WTC11 (cell line): ENCODE data around the gene MIA3. TPM values are rescaled to one million over a fixed set of nuclear protein-coding genes. Genes with fewer than 3 reads are reported as not detected.

Source experiments
- ATAC-seq: fragments of 200-7000 bp; cut with Tn5 transposase; 2 replicates; pipeline ENCODE4 v1.10.0; 2021; ENCODE audit warnings: mild to moderate bottlenecking, moderate library complexity
- CTCF ChIA-PET: fragments of 300-600 bp; sonication (Branson Sonifier 250); formaldehyde crosslinking; loops from one replicate; lab custom pipeline; 2021; ENCODE audit warnings: antibody characterized with exemption; lab: Charles Lee
- POLR2A ChIA-PET: fragments of 350-600 bp; sonication (Branson Sonifier 250); formaldehyde crosslinking; loops from one replicate; lab custom pipeline; 2021; ENCODE audit warnings: antibody characterized with exemption; lab: Charles Lee
- DNase-seq: peaks from one replicate; pipeline ENCODE4 v3.0.0; 2021; ENCODE audit warnings: low spot score
- H3K27ac Mint-ChIP-seq: 2 replicates; pipeline ENCODE4 v1.8.0; 2021; ENCODE audit warnings: mixed read lengths
- H3K27me3 Mint-ChIP-seq: 2 replicates; pipeline ENCODE4 v1.8.0; 2021; ENCODE audit warnings: low read depth, mild to moderate bottlenecking, moderate library complexity, mixed read lengths
- H3K36me3 Mint-ChIP-seq: 2 replicates; pipeline ENCODE4 v1.8.0; 2021; ENCODE audit warnings: mixed read lengths
- H3K4me1 Mint-ChIP-seq: 2 replicates; pipeline ENCODE4 v1.8.0; 2022; ENCODE audit warnings: mixed read lengths
- H3K4me3 Mint-ChIP-seq: 2 replicates; pipeline ENCODE4 v1.8.0; 2021; ENCODE audit warnings: mild to moderate bottlenecking, moderate library complexity, mixed read lengths
- H3K9me3 Mint-ChIP-seq: 2 replicates; pipeline ENCODE4 v1.8.0; 2021; ENCODE audit warnings: mixed read lengths
- CREB1 ChIP-seq: sonication (generic); formaldehyde crosslinking; IDR thresholded peaks from 2 replicates; pipeline ENCODE4 v1.8.0; 2023; ENCODE audit warnings: mild to moderate bottlenecking, missing genetic modification reagents
- FOXJ3 ChIP-seq: sonication (generic); formaldehyde crosslinking; IDR thresholded peaks from 2 replicates; pipeline ENCODE4 v1.9.0; 2021; ENCODE audit warnings: missing genetic modification reagents, mild to moderate bottlenecking, borderline replicate concordance
- FOXP1 ChIP-seq: sonication (generic); formaldehyde crosslinking; IDR thresholded peaks from 2 replicates; pipeline ENCODE4 v1.8.0; 2022; ENCODE audit warnings: missing genetic modification reagents, mild to moderate bottlenecking, moderate library complexity, borderline replicate concordance
- MXD4 ChIP-seq: fragments of 250-450 bp; sonication (Bioruptor Pico); IDR thresholded peaks from 2 replicates; pipeline ENCODE4 v1.8.0; 2021; ENCODE audit warnings: mild to moderate bottlenecking, moderate library complexity, borderline replicate concordance
- PRRX2 ChIP-seq: fragments of 250-450 bp; sonication (Bioruptor Pico); IDR thresholded peaks from 2 replicates; pipeline ENCODE4 v1.8.0; 2021; ENCODE audit warnings: mild to moderate bottlenecking
- ZNF121 ChIP-seq: sonication (generic); formaldehyde crosslinking; IDR thresholded peaks from 2 replicates; pipeline ENCODE4 v1.8.0; 2023; ENCODE audit warnings: missing genetic modification reagents
- ZNF219 ChIP-seq: sonication (generic); formaldehyde crosslinking; IDR thresholded peaks from 2 replicates; pipeline ENCODE4 v1.8.0; 2023; ENCODE audit warnings: missing genetic modification reagents, mild to moderate bottlenecking, borderline replicate concordance
- total RNA-seq: library from RNA; stranded (reverse); gene quantifications from 3 replicates; pipeline ENCODE4 v1.2.3, GENCODE V29; 2021
- TF ChIP-seq, protein P1 (sequence below): sonication (generic); formaldehyde crosslinking; IDR thresholded peaks from 2 replicates; pipeline ENCODE4 v1.8.1; 2022; ENCODE audit warnings: low read depth, missing genetic modification reagents, borderline replicate concordance
- TF ChIP-seq, protein P2 (sequence below): fragments of 200-600 bp; IDR thresholded peaks from 2 replicates; pipeline ENCODE4 v1.8.0; 2022; ENCODE audit warnings: antibody characterized with exemption
- TF ChIP-seq, protein P3 (sequence below): sonication (generic); formaldehyde crosslinking; IDR thresholded peaks from 2 replicates; pipeline ENCODE4 v1.8.1; 2023; ENCODE audit warnings: mild to moderate bottlenecking, missing genetic modification reagents, moderate library complexity
- TF ChIP-seq, protein P4 (sequence below): sonication (generic); formaldehyde crosslinking; IDR thresholded peaks from 2 replicates; pipeline ENCODE4 v1.8.0; 2023; ENCODE audit warnings: missing genetic modification reagents, mild to moderate bottlenecking, borderline replicate concordance
- TF ChIP-seq, protein P5 (sequence below): sonication (generic); formaldehyde crosslinking; IDR thresholded peaks from 2 replicates; pipeline ENCODE4 v1.8.0; 2022; ENCODE audit warnings: mild to moderate bottlenecking, missing genetic modification reagents
- TF ChIP-seq, protein P6 (sequence below): sonication (generic); formaldehyde crosslinking; IDR thresholded peaks from 2 replicates; pipeline ENCODE4 v1.8.1; 2022; ENCODE audit warnings: missing genetic modification reagents, borderline replicate concordance

The MIA3 gene
- total RNA-seq, 1 experiment from 2014 or later = 70.0 TPM

DNA sequence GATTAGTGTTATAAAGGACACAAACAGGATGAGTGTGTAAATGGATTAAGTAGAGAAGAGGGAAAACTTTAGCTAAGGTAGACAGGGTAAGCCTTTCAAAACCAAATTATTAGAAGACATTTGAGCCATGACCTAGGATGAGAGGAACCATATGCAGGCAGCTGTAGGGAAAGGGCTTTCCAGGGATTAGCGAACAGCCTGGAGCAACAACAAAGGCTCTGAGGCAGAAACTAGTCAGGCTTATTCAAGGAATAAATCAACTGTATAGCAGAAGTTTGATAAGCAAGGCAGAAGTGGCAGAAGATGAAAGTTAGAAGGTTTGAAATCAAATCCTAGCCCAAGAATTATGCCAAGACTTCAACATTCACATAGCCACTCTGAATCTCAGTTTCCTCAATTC lies 73.1 kb downstream of the MIA3 start (continued):
- TF ChIP-seq, protein P1, sequence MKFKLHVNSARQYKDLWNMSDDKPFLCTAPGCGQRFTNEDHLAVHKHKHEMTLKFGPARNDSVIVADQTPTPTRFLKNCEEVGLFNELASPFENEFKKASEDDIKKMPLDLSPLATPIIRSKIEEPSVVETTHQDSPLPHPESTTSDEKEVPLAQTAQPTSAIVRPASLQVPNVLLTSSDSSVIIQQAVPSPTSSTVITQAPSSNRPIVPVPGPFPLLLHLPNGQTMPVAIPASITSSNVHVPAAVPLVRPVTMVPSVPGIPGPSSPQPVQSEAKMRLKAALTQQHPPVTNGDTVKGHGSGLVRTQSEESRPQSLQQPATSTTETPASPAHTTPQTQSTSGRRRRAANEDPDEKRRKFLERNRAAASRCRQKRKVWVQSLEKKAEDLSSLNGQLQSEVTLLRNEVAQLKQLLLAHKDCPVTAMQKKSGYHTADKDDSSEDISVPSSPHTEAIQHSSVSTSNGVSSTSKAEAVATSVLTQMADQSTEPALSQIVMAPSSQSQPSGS (CRISPR knock-in tag) = no peak
- no peak for TF ChIP-seq FOXJ3

DNA sequence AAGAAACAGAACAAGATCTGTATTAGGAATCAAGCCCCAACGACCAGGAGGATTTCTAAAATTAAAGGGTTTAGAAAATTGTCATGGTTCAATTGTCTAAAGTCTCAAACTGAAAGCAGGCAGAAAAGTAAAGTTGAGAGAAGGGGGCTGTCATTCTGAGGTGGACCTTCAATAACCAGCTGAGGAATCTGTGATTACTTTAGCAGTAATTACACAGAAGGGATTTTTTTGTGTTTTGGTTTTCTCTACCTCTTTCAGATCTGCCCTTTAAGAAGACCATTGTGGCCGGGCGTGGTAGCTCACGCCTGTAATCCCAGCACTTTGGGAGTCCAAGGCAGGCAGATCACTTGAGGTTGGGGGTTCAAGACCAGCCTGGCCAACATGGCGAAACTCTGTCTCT lies 77.0 kb downstream of the MIA3 start:
- DNase-seq = no peak
- H3K27ac Mint-ChIP-seq = no peak overlapping the region
- CTCF ChIA-PET = no interaction called here
- H3K4me3 Mint-ChIP-seq = no peak overlapping the region
- peaks cover 5% of the 10 kb centered on the region for H3K9me3 Mint-ChIP-seq
- H3K27me3 Mint-ChIP-seq = no peaks in the 10 kb centered on the region
- no peaks in the 10 kb centered on the region for H3K4me1 Mint-ChIP-seq
- TF ChIP-seq ZNF219 (no peak), CREB1 (no peak), MXD4 (CRISPR knock-in tag) (no peak), PRRX2 (CRISPR knock-in tag) (no peak), ZNF121 (CRISPR knock-in tag) (no peak), FOXP1 (CRISPR knock-in tag) (no peak)
- TF ChIP-seq, protein P2, sequence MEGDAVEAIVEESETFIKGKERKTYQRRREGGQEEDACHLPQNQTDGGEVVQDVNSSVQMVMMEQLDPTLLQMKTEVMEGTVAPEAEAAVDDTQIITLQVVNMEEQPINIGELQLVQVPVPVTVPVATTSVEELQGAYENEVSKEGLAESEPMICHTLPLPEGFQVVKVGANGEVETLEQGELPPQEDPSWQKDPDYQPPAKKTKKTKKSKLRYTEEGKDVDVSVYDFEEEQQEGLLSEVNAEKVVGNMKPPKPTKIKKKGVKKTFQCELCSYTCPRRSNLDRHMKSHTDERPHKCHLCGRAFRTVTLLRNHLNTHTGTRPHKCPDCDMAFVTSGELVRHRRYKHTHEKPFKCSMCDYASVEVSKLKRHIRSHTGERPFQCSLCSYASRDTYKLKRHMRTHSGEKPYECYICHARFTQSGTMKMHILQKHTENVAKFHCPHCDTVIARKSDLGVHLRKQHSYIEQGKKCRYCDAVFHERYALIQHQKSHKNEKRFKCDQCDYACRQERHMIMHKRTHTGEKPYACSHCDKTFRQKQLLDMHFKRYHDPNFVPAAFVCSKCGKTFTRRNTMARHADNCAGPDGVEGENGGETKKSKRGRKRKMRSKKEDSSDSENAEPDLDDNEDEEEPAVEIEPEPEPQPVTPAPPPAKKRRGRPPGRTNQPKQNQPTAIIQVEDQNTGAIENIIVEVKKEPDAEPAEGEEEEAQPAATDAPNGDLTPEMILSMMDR = no peak
- TF ChIP-seq, protein P3, sequence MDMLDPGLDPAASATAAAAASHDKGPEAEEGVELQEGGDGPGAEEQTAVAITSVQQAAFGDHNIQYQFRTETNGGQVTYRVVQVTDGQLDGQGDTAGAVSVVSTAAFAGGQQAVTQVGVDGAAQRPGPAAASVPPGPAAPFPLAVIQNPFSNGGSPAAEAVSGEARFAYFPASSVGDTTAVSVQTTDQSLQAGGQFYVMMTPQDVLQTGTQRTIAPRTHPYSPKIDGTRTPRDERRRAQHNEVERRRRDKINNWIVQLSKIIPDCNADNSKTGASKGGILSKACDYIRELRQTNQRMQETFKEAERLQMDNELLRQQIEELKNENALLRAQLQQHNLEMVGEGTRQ (CRISPR knock-in tag) = no peak
- TF ChIP-seq, protein P4, sequence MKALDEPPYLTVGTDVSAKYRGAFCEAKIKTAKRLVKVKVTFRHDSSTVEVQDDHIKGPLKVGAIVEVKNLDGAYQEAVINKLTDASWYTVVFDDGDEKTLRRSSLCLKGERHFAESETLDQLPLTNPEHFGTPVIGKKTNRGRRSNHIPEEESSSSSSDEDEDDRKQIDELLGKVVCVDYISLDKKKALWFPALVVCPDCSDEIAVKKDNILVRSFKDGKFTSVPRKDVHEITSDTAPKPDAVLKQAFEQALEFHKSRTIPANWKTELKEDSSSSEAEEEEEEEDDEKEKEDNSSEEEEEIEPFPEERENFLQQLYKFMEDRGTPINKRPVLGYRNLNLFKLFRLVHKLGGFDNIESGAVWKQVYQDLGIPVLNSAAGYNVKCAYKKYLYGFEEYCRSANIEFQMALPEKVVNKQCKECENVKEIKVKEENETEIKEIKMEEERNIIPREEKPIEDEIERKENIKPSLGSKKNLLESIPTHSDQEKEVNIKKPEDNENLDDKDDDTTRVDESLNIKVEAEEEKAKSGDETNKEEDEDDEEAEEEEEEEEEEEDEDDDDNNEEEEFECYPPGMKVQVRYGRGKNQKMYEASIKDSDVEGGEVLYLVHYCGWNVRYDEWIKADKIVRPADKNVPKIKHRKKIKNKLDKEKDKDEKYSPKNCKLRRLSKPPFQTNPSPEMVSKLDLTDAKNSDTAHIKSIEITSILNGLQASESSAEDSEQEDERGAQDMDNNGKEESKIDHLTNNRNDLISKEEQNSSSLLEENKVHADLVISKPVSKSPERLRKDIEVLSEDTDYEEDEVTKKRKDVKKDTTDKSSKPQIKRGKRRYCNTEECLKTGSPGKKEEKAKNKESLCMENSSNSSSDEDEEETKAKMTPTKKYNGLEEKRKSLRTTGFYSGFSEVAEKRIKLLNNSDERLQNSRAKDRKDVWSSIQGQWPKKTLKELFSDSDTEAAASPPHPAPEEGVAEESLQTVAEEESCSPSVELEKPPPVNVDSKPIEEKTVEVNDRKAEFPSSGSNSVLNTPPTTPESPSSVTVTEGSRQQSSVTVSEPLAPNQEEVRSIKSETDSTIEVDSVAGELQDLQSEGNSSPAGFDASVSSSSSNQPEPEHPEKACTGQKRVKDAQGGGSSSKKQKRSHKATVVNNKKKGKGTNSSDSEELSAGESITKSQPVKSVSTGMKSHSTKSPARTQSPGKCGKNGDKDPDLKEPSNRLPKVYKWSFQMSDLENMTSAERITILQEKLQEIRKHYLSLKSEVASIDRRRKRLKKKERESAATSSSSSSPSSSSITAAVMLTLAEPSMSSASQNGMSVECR = no peak
- TF ChIP-seq, protein P5, sequence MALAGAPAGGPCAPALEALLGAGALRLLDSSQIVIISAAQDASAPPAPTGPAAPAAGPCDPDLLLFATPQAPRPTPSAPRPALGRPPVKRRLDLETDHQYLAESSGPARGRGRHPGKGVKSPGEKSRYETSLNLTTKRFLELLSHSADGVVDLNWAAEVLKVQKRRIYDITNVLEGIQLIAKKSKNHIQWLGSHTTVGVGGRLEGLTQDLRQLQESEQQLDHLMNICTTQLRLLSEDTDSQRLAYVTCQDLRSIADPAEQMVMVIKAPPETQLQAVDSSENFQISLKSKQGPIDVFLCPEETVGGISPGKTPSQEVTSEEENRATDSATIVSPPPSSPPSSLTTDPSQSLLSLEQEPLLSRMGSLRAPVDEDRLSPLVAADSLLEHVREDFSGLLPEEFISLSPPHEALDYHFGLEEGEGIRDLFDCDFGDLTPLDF (CRISPR knock-in tag) = no peak
- TF ChIP-seq, protein P6, sequence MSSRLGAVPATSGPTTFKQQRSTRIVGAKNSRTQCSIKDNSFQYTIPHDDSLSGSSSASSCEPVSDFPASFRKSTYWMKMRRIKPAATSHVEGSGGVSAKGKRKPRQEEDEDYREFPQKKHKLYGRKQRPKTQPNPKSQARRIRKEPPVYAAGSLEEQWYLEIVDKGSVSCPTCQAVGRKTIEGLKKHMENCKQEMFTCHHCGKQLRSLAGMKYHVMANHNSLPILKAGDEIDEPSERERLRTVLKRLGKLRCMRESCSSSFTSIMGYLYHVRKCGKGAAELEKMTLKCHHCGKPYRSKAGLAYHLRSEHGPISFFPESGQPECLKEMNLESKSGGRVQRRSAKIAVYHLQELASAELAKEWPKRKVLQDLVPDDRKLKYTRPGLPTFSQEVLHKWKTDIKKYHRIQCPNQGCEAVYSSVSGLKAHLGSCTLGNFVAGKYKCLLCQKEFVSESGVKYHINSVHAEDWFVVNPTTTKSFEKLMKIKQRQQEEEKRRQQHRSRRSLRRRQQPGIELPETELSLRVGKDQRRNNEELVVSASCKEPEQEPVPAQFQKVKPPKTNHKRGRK (CRISPR knock-in tag) = no peak
- TF ChIP-seq, all 79 proteins: peak for 0
- no peak for ATAC-seq
- POLR2A ChIA-PET = no interaction called here
- peaks cover 7% of the 10 kb centered on the region for H3K36me3 Mint-ChIP-seq
